IMR-90 (cell line): Measurements from ENCODE around the gene ZNF133. TPM values are rescaled to one million over a fixed set of nuclear protein-coding genes. Genes with fewer than 3 reads are reported as not detected.

ENCODE experiments used
- ATAC-seq: fragments of 200-7000 bp; cut with Tn5 transposase; 2 replicates; pipeline ENCODE4 v1.9.1; 2020; ENCODE audit warnings: low read depth, mild to moderate bottlenecking, moderate library complexity
- BruUV-seq: library from RNA; stranded (reverse); fragments of 400-500 nt; replicated peaks from 2 replicates; lab custom pipeline; 2021; lab: Mats Ljungman, UMichigan
- CTCF ChIA-PET: fragments of 300-600 bp; formaldehyde crosslinking; extraction: SDS; loops from one replicate; lab custom pipeline; 2021; ENCODE audit warnings: antibody characterized with exemption; lab: Yijun Ruan, JAX
- POLR2A ChIA-PET: fragments of 300-600 bp; sonication (Branson Sonifier 250); formaldehyde crosslinking; loops from one replicate; lab custom pipeline; 2022; ENCODE audit warnings: antibody characterized with exemption; ENCODE audit not compliant: unreplicated experiment; lab: Charles Lee
- DNase-seq: peaks from one replicate; pipeline ENCODE4 v3.0.0; 2013
- H2AFZ ChIP-seq: replicated peaks from 2 replicates; pipeline ENCODE3; 2013; ENCODE audit warnings: low read length, mild to moderate bottlenecking; ENCODE audit not compliant: poor library complexity
- H2AK5ac ChIP-seq: 2 replicates; pipeline ENCODE4 v1.6.1; 2013; ENCODE audit warnings: low read depth, low read length, inconsistent platforms
- H2AK9ac ChIP-seq: replicated peaks from 2 replicates; pipeline ENCODE3; 2013; ENCODE audit warnings: mild to moderate bottlenecking, low read depth, low read length, moderate library complexity; ENCODE audit not compliant: poor library complexity
- H2BK120ac ChIP-seq: 2 replicates; pipeline ENCODE4 v1.6.1; 2013; ENCODE audit warnings: low read depth, low read length, inconsistent platforms
- H2BK15ac ChIP-seq: 3 replicates; pipeline ENCODE4 v1.6.1; 2013; ENCODE audit warnings: low read depth, low read length, inconsistent platforms
- H2BK20ac ChIP-seq: 2 replicates; pipeline ENCODE4 v1.6.1; 2013; ENCODE audit warnings: low read depth, mild to moderate bottlenecking, inconsistent platforms, low read length, moderate library complexity
- H2BK5ac ChIP-seq: 2 replicates; pipeline ENCODE4 v1.6.1; 2013; ENCODE audit warnings: mild to moderate bottlenecking, low read depth, low read length, inconsistent platforms; ENCODE audit not compliant: poor library complexity, severe bottlenecking
- H3K14ac ChIP-seq: replicated peaks from 2 replicates; pipeline ENCODE4 v1.6.1; 2013; ENCODE audit warnings: low read depth, low read length, inconsistent platforms
- H3K18ac ChIP-seq: 2 replicates; pipeline ENCODE4 v1.6.1; 2013; ENCODE audit warnings: low read depth, low read length, control low read depth
- H3K23ac ChIP-seq: 2 replicates; pipeline ENCODE4 v1.6.1; 2013; ENCODE audit warnings: low read depth, low read length, inconsistent platforms
- H3K27ac ChIP-seq: 2 replicates; pipeline ENCODE4 v1.5.1; 2013; ENCODE audit warnings: mild to moderate bottlenecking, control low read depth, low read length; ENCODE audit not compliant: insufficient read depth
- H3K27me3 ChIP-seq: 2 replicates; pipeline ENCODE4 v1.6.1; 2013; ENCODE audit warnings: low read length; ENCODE audit not compliant: control insufficient read depth, insufficient read depth
- H3K36me3 ChIP-seq: 2 replicates; pipeline ENCODE4 v1.6.1; 2013; ENCODE audit warnings: low read length, mixed read lengths; ENCODE audit not compliant: control insufficient read depth, insufficient read depth
- H3K4ac ChIP-seq: 2 replicates; pipeline ENCODE4 v1.6.1; 2013; ENCODE audit warnings: low read depth, low read length, inconsistent platforms
- H3K4me1 ChIP-seq: 2 replicates; pipeline ENCODE4 v1.6.1; 2013; ENCODE audit warnings: low read length, mixed read lengths; ENCODE audit not compliant: control insufficient read depth, insufficient read depth
- H3K4me2 ChIP-seq: 2 replicates; pipeline ENCODE4 v1.6.1; 2013; ENCODE audit warnings: low read depth, mild to moderate bottlenecking, control low read depth, low read length, moderate library complexity
- H3K4me3 ChIP-seq: 2 replicates; pipeline ENCODE4 v1.5.1; 2013; ENCODE audit warnings: low read depth, mild to moderate bottlenecking, control low read depth, low read length, moderate library complexity; ENCODE audit not compliant: insufficient read depth
- H3K56ac ChIP-seq: 2 replicates; pipeline ENCODE4 v1.6.1; 2013; ENCODE audit warnings: low read length, inconsistent platforms; ENCODE audit not compliant: insufficient read depth; ENCODE audit errors: extremely low read depth
- H3K79me1 ChIP-seq, 2 experiments: 2 replicates each; pipeline ENCODE4 v1.6.1; 2013; ENCODE audit warnings: low read length in 2 of 2, inconsistent platforms in 1 of 2, low read depth in 1 of 2
- H3K9ac ChIP-seq: 2 replicates; pipeline ENCODE4 v1.6.1; 2013; ENCODE audit warnings: low read depth, low read length, control low read depth
- H3K9me1 ChIP-seq: 2 replicates; pipeline ENCODE4 v1.6.1; 2013; ENCODE audit warnings: low read length, inconsistent platforms; ENCODE audit not compliant: insufficient read depth
- H3K9me3 ChIP-seq: 2 replicates; pipeline ENCODE4 v1.6.1; 2013; ENCODE audit warnings: low read length; ENCODE audit not compliant: control insufficient read depth, insufficient read depth
- H4K20me1 ChIP-seq: 2 replicates; pipeline ENCODE4 v1.6.1; 2013; ENCODE audit warnings: low read length, inconsistent platforms; ENCODE audit not compliant: insufficient read depth
- H4K5ac ChIP-seq: 2 replicates; pipeline ENCODE4 v1.6.1; 2013; ENCODE audit warnings: mild to moderate bottlenecking, low read depth, low read length, control low read depth
- H4K8ac ChIP-seq, 2 experiments: 2 replicates each; pipeline ENCODE4 v1.6.1; 2013; ENCODE audit warnings: low read depth in 2 of 2, low read length in 2 of 2, control low read depth in 1 of 2, inconsistent platforms in 1 of 2
- H4K91ac ChIP-seq: 2 replicates; pipeline ENCODE4 v1.6.1; 2013; ENCODE audit warnings: low read depth, low read length, inconsistent platforms; ENCODE audit not compliant: insufficient read depth
- BHLHE40 ChIP-seq: fragments of 150-350 bp; IDR thresholded peaks from 2 replicates; pipeline ENCODE4 v1.6.1; 2016; ENCODE audit warnings: mild to moderate bottlenecking, low read depth, low read length
- CEBPB ChIP-seq: IDR thresholded peaks from 2 replicates; pipeline ENCODE4 v1.6.1; 2012; ENCODE audit warnings: low read depth, low read length, improper control_type of control experiment
- CHD1 ChIP-seq: IDR thresholded peaks from 2 replicates; pipeline ENCODE4 v1.6.1; 2012; ENCODE audit warnings: low read depth, low read length, improper control_type of control experiment
- CTCF ChIP-seq: conservative IDR thresholded peaks from 2 replicates; pipeline ENCODE4 v1.5.1; 2012; ENCODE audit warnings: mild to moderate bottlenecking, low read depth, low read length, improper control_type of control experiment
- ELK1 ChIP-seq: fragments of 150-350 bp; IDR thresholded peaks from 2 replicates; pipeline ENCODE4 v1.6.1; 2016; ENCODE audit warnings: low read depth, mild to moderate bottlenecking, low read length, moderate library complexity, borderline replicate concordance
- FOS ChIP-seq: fragments of 150-350 bp; IDR thresholded peaks from 2 replicates; pipeline ENCODE4 v1.6.1; 2016; ENCODE audit warnings: low read depth, low read length
- MAFK ChIP-seq: IDR thresholded peaks from 2 replicates; pipeline ENCODE4 v1.6.1; 2012; ENCODE audit warnings: low read depth, low read length, improper control_type of control experiment
- MAZ ChIP-seq: IDR thresholded peaks from 2 replicates; pipeline ENCODE4 v1.6.1; 2012; ENCODE audit warnings: low read depth, mild to moderate bottlenecking, low read length, improper control_type of control experiment, moderate library complexity, borderline replicate concordance
- MXI1 ChIP-seq: IDR thresholded peaks from 2 replicates; pipeline ENCODE4 v1.6.1; 2012; ENCODE audit warnings: low read depth, mild to moderate bottlenecking, low read length, moderate library complexity, borderline replicate concordance
- NFE2L2 ChIP-seq: fragments of 150-350 bp; IDR thresholded peaks from 2 replicates; pipeline ENCODE4 v1.6.1; 2016; ENCODE audit warnings: low read depth, mild to moderate bottlenecking, low read length
- POLR2A ChIP-seq: IDR thresholded peaks from 2 replicates; pipeline ENCODE4 v1.6.1; 2012; ENCODE audit warnings: mild to moderate bottlenecking, low read depth, low read length
- RAD21 ChIP-seq: IDR thresholded peaks from 2 replicates; pipeline ENCODE4 v1.6.1; 2012; ENCODE audit warnings: low read length, improper control_type of control experiment
- RCOR1 ChIP-seq: IDR thresholded peaks from 2 replicates; pipeline ENCODE4 v1.6.1; 2012; ENCODE audit warnings: mild to moderate bottlenecking, low read length, improper control_type of control experiment; ENCODE audit not compliant: insufficient replicate concordance
- RFX5 ChIP-seq: IDR thresholded peaks from 2 replicates; pipeline ENCODE4 v1.8.0; 2012; ENCODE audit warnings: low read depth, mild to moderate bottlenecking, low read length, moderate library complexity
- SMC3 ChIP-seq: fragments of 150-350 bp; IDR thresholded peaks from 2 replicates; pipeline ENCODE4 v1.6.1; 2016; ENCODE audit warnings: low read depth, mild to moderate bottlenecking, antibody characterized with exemption, low read length, moderate library complexity
- USF2 ChIP-seq: fragments of 150-350 bp; IDR thresholded peaks from 2 replicates; pipeline ENCODE4 v1.6.1; 2017; ENCODE audit warnings: mild to moderate bottlenecking, antibody characterized with exemption, low read length, low read depth
- WGBS, 2 experiments: methylation state at CpG; one replicate each; pipeline versions ENCODE4 v1.1.5 to v1.1.7; 2013; ENCODE audit warnings: missing lambda C conversion rate in 2 of 2; ENCODE audit not compliant: insufficient read length in 1 of 2; ENCODE audit errors: extremely low coverage in 2 of 2; 5-methylcytosine and 5-hydroxymethylcytosine counted together
- dilution Hi-C: fragments of 300-500 bp; cut with HindIII; formaldehyde crosslinking; loops from one replicate; pipeline ENCODE4 v1.14.3; 2018; ENCODE audit warnings: low sequenced_read_pairs; ENCODE audit not compliant: unreplicated experiment
- in situ Hi-C: fragments of 300-500 bp; cut with MboI; formaldehyde crosslinking; loops from 3 replicates; pipeline ENCODE4 v1.14.3; 2019; ENCODE audit warnings: low sequenced_read_pairs, inconsistent platforms, mixed read lengths
- intact Hi-C: fragments of 100-400 bp; cut with micrococcal nuclease; formaldehyde crosslinking; loops from 2 replicates; pipeline ENCODE4 v1.10.0; 2022
- polyA plus RNA-seq, 3 experiments: library from polyadenylated mRNA; depleted of rRNA; stranded (reverse); fragments of >200 nt; gene quantifications; 2 replicates each; pipeline ENCODE4 v1.2.3, GENCODE V29; 2012; ENCODE audit warnings: low replicate concordance in 1 of 3
- total RNA-seq: library from RNA; depleted of rRNA; stranded (reverse); fragments of >200 nt; gene quantifications from 2 replicates; pipeline ENCODE4 v1.2.3, GENCODE V29; 2012

Gene ZNF133
- total and polyA plus RNA-seq, 2 of the 4 experiments (the other 2 are of a cell fraction): 18.3 to 33.5 TPM

DNA sequence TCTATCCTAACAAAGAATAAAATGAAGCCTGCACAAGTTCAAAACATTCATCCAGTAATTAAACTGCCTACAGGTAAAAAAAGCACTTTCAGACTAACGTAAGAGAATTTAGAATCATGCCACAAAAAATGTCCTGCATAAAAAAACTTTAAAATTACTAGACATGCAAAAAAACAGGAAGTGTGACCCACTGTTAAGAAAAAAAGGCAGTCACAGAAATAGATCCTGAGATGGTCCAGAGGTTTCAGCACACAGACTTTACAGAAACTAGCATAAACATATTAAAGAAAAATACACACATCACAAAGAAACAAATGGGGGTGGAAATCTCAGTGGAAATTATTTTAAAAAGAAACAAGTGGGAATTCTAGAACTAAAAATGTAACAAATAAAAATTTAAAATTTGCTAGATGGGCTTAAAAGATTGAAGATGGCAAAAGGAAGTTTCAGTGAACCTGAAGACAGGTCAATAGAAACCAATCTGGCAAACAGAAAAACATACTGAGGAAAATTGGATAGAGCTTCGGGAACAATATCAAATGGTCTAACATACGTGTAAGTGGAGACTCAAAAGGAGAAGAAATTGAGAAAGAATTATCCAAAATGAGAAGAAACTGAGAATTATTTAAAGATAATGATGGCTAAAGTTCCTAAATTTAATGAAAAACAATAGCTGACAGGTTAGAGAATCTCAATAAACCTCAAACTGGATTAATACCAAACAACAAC is 3.4 kb upstream of the ZNF133 start:
- peaks cover 9% of the 10 kb centered on the region for H3K9me3 ChIP-seq
- no peak overlapping the region for H2AFZ ChIP-seq
- no peak overlapping the region for H3K18ac ChIP-seq
- POLR2A ChIA-PET: no interaction called here
- H4K8ac ChIP-seq: no peak overlapping the region
- H3K14ac ChIP-seq: no peak overlapping the region
- peak; percentile 4 for DNase-seq
- no TSS peak for BruUV-seq
- no peak for TF ChIP-seq SMC3
- no peak for TF ChIP-seq BHLHE40
- no peak for TF ChIP-seq RFX5
- no peak for TF ChIP-seq NFE2L2
- TF ChIP-seq FOS: no peak
- no peak for TF ChIP-seq RAD21
- TF ChIP-seq CEBPB: no peak
- TF ChIP-seq CHD1: no peak
- no peak for TF ChIP-seq CTCF
- no peak for TF ChIP-seq RCOR1
- TF ChIP-seq ELK1: no peak
- no peak for TF ChIP-seq MAFK
- no peak for TF ChIP-seq POLR2A
- TF ChIP-seq MAZ: no peak
- no peak for TF ChIP-seq MXI1
- no peak for TF ChIP-seq USF2
- H3K36me3 ChIP-seq: no peaks in the 10 kb centered on the region
- no peak overlapping the region for H4K91ac ChIP-seq
- peaks cover 7% of the 10 kb centered on the region; the same call in 1 of the 2 replicates for H3K9me1 ChIP-seq
- no peak overlapping the region for H3K23ac ChIP-seq
- no peak overlapping the region for H2BK5ac ChIP-seq
- no peak overlapping the region for H4K5ac ChIP-seq
- CTCF ChIA-PET: no interaction called here
- H2AK5ac ChIP-seq: no peak overlapping the region
- WGBS, 2 experiments: no CpG with 5 or more reads among the region's 3 CpGs
- intact Hi-C loops (no loop called here), dilution Hi-C loops (no loop called here), in situ Hi-C loops (no loop called here)
- H2AK9ac ChIP-seq: no peak overlapping the region
- no peak overlapping the region for H3K4me3 ChIP-seq
- no peak overlapping the region for H3K56ac ChIP-seq
- H2BK20ac ChIP-seq: no peak overlapping the region
- ATAC-seq: no peak
- no peaks in the 10 kb centered on the region for H4K20me1 ChIP-seq
- no peak overlapping the region for H2BK120ac ChIP-seq
- H3K79me1 ChIP-seq: peaks cover 16% of the 10 kb centered on the region in 2 experiments; a peak in 3 of 4 replicates
- H3K27ac ChIP-seq: no peak overlapping the region
- H3K4me1 ChIP-seq: peaks cover 2% of the 10 kb centered on the region; the same call in 1 of the 2 replicates
- H3K4me2 ChIP-seq: no peak overlapping the region
- no peak overlapping the region for H3K4ac ChIP-seq
- peaks cover 2% of the 10 kb centered on the region for H3K27me3 ChIP-seq
- H2BK15ac ChIP-seq: no peak overlapping the region
- H3K9ac ChIP-seq: no peak overlapping the region
